HG03354 (cell line): ENCODE measurements around the gene FCN2.
"Not testable (repeated sequence)": the region's sequence is repeated elsewhere in the genome, so short reads cannot be mapped to it uniquely, and the experiment has no call there.

ENCODE experiments used
- ATAC-seq: cut with Tn5 transposase; IDR thresholded peaks from one replicate; pipeline ENCODE4 v1.9.1; 2021; ENCODE audit warnings: mild to moderate bottlenecking; ENCODE audit not compliant: unreplicated experiment, poor library complexity, severe bottlenecking

The FCN2 gene

DNA sequence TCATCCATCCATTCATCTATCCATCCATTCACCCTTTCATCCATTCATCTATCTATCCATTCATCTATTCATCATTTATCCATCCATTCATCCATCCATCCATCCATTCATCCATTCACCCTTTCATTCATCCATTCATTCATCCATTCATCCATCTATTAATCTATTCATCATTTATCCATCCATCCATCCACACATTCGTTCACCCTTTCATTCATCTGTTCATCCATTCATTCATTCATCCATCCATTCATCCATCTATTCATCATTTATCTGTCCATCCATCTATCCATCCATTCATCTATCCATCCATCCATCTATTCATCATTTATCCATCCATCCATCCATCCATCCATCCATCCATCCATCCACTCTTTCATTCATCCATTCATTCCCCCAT, 33.9 kb upstream of the FCN2 start:
- no peak for ATAC-seq

DNA sequence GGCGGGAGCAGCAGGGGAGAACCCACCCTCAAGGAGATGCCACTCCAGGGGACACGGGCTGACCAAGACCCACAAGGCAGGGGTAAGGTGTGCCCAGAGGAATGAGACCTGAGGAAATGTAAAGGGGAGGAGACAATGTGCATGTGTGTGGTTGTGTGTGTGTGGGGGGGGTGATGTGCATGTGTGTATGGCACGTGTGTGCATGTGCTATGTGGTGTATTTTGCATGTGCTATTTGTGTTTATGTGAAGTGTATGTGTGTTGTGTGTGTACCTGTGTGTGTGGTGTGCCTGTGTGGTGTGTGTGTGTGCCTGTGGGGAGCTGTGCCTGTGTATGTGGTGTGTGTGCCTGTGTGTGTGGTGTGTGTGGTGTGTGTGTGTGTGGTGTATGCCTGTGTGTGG, 33.5 kb upstream of the FCN2 start:
- no peak for ATAC-seq

DNA sequence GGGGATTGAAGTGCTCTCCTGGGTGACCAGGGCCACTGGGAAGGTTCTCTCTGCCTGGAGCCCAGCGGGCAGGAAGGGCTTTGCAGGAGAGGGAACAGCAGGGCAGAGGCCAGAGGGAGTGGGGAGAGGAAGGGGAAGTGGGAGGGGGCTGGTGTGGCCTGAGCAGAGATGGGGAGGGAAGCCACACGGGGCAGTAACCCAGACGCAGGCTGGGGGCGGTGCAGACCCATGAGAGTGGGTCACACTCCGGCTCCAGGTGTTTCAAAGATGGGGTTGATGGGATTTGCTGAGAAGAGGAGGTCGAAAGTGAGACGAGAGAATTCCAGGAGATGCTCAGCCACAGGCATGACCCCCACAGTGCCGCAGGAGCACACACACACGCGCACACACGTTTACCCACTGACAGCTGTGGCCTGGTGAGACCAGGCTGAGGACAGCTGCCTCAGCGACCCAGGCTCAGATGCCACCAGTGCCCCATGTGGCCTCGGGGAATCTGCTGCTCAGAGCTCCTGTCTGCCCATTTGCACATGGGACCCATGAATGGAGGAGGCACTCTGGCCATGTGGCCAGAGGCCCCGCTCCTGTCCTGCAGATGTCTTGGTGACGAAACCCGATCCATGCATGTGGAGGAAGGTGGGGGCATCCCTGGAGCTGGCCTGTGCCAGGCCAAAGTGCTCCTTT, 32.7 kb upstream of the FCN2 start:
- ATAC-seq, result no peak

DNA sequence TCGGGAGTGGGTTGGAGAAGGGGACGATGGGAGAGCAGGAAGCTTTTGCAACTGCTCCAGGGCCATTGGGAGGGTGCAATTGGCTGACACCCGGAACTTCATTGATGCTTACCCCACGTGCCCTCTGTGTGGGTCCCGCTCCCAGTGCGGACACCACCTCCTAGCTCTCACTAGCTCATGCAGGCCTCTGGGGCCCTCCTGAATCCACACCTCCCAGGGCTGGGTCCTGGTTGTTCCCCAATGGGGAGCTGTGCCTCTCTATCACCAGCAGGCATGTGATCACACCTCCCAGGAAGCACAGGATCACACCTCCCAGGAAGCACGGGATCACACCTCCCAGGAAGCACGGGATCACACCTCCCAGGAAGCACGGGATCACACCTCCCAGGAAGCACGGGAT, 32.1 kb upstream of the FCN2 start:
- no peak for ATAC-seq

GRCh38 chr9:134850611-134851010, 30.0 kb upstream of the FCN2 start:
- no peak for ATAC-seq

GRCh38 chr9:134851020-134851419, 29.6 kb upstream of the FCN2 start:
- ATAC-seq, result no peak

- ATAC-seq, result no peak
Observed at GRCh38 chr9:134852906-134853654, 27.5 kb upstream of the FCN2 start.

- no peak for ATAC-seq
Observed at GRCh38 chr9:134853893-134854292, 26.7 kb upstream of the FCN2 start.

GRCh38 chr9:134854541-134854981, 26.0 kb upstream of the FCN2 start:
- no peak for ATAC-seq

DNA sequence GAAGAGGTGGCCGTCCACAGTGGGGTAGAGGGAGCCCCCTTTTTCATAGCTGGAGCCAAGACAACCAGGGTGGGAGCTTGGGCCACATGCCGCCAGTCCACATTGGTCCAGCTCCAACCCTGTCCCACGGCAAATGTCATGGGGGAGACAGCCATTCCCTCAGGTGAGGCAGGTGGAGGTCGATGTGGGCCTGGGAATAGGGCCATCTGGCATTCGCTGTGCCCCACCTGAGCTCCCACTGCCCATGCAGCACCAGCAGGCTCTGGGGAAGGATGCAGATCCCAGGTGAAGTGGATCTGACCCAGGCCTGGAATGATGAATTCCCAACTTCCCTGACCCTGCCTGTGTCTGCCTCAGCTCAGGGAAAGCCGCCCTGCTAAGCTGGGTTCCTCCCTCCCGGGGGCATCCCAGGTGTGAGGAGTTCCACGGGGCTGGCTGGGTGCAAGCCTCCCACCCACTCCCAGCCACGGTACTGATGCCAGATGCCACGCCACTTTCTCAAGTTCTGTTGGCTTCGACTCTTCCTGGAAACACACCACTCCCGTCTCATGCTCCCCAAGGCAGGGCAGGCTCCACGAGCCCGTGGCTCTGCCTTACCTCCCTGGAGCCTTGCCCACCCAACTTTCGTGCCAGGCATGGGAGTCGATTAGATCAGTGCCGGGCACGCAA, 25.2 kb upstream of the FCN2 start:
- ATAC-seq, result no peak

DNA sequence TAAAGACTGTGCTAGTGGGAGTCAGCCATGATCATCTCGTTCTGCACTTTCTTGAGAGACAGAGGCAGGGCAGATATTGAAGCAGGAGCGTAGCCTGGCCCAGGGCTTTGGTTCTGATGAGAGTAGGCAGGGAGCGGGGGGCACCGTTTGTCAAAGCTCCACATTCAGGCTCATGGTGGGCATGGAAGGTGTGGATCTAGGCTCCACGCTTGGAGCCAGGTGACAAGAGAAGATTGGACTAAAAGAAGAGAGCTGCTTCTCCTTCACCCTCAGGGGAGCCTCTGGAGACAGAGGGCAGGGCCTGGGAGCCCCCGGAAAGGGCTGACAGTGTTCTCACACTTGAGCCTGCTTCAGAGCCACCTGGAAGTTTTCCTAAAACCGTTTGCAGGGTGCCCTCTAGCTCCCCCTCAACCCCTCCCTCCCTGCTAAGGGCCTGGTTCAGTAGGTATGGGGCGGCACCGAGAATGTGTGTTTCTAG, 24.7 kb upstream of the FCN2 start:
- ATAC-seq, result no peak

- ATAC-seq, result not testable (repeated sequence)
Observed at GRCh38 chr9:134857451-134857850, 23.2 kb upstream of the FCN2 start.

- ATAC-seq, result peak; percentile 76
Observed at GRCh38 chr9:134858051-134858841, 22.4 kb upstream of the FCN2 start.

GRCh38 chr9:134860510-134860909, 20.1 kb upstream of the FCN2 start:
- no peak for ATAC-seq

GRCh38 chr9:134861595-134862334, 18.8 kb upstream of the FCN2 start:
- no peak for ATAC-seq

DNA sequence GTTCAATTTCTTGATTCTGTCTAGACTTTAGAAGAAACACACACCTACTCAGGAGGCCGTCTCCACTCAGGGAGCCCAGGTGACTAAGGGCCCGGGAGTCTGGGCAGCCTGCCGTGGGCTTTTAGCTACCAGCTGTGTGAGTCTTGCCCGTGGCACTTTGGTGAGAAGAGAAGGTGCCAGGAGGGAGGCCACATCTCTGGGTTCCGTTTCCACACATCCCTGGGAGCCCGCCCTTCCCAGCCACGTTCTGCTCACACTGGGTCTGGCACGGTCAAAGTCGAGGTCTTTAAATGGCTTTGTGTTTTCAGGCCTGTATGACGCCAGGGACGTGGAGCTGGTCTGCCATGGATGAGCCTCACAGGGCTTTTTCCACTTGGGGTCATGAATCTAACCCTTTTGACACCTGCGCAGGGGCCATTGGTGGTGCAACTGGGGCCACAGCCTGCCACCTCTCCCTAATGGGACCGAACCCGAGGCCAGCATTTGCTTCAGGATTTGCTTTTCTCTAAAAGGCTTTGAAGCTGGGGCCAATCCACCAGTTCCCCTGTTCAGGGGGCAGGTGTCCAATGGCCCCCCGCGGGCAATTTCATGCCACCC, 17.2 kb upstream of the FCN2 start:
- ATAC-seq, result no peak

GRCh38 chr9:134863941-134864820, 16.4 kb upstream of the FCN2 start:
- no peak for ATAC-seq

- ATAC-seq, result no peak
Observed at GRCh38 chr9:134864821-134865190, 15.8 kb upstream of the FCN2 start.
